ENCODE measurements around the gene ARRB2. TPM values are rescaled to one million over a fixed set of nuclear protein-coding genes. Genes with fewer than 3 reads are reported as not detected.

The ARRB2 gene
- total and polyA plus RNA-seq, 4 experiments from 2014 or later: 54.5 to 341 (median 198) TPM

DNA sequence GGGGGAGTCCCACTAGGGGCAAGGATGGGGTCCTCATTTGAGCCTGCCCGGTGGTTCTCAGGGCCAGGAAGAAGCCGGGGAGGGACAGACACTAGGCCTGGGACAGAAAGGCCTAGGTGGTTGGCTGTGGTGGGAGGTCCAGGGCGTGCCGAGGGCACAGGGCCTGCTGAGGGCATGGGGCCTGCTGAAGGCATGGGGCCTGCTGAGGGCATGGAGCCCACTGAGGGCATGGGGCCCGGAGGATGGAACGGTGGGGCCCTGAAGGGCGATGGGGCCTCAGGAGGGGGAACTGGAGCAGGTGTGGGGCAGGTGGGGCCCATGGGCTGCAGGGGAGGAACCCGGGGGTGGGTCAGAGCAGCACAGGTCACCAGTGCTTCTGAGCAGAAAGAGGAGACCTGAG is 37.7 kb upstream of the ARRB2 start:
- CTCF ChIA-PET (ENCODE audit: partially characterized antibody): no interaction called here
- POLR2A ChIA-PET (ENCODE audit: partially characterized antibody): no interaction called here
- Histone ChIP-seq H3K4me3 (ENCODE audit: low read length in 2 of 2) (no peak overlapping the region), H3K4me1 (ENCODE audit: insufficient read depth, low read length) (no peaks in the 10 kb centered on the region), H3K27ac (ENCODE audit: low read depth, low read length) (no peak overlapping the region), H3K27me3 (ENCODE audit: insufficient read depth, low read length) (no peaks in the 10 kb centered on the region), H3K9me3 (ENCODE audit: control insufficient read depth in 1 of 2, low read length in 2 of 2) (no peaks in the 10 kb centered on the region), H3K36me3 (ENCODE audit: insufficient read depth, low read length) (peaks cover 58% of the 10 kb centered on the region)
- Mint-ChIP-seq H3K4me3 (no peak overlapping the region), H3K36me3 (peaks cover 53 to 61% of the 10 kb centered on the region in 2 donors), H3K9me3 (no peaks in the 10 kb centered on the region), H3K4me1 (peaks cover 0 to 1% (median 0%) of the 10 kb centered on the region in 4 donors), H3K27me3 (no peaks in the 10 kb centered on the region), H3K27ac (no peak overlapping the region)
- intact Hi-C loops (cut with micrococcal nuclease): no loop called here
- no peak for DNase-seq

DNA sequence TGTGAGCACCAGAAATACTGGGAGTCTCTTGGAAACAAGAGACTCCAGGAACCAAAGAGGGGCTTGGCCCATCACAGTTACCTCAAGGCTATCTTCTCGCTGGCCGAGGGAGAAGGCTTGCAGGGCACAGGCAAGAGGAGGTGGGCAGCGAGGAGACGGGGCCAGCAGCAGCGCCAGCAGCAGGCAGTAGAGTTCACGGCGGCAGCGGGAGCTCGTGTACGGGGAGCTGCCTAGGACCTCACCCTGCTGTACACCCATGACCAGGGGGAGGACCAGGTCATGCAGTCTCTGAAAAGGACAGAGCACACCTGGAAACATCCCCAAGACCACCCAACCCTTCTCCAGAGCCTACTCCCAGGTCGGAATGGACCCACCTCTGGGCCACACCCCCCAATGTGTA is 37.3 kb upstream of the ARRB2 start:
- Mint-ChIP-seq H3K27me3 (no peaks in the 10 kb centered on the region), H3K4me3 (no peak overlapping the region), H3K4me1 (peaks cover 0 to 1% (median 0%) of the 10 kb centered on the region in 4 donors), H3K27ac (no peak overlapping the region), H3K9me3 (no peaks in the 10 kb centered on the region), H3K36me3 (peaks cover 53 to 63% of the 10 kb centered on the region in 2 donors)
- Histone ChIP-seq H3K36me3 (ENCODE audit: insufficient read depth, low read length) (peaks cover 59% of the 10 kb centered on the region), H3K27me3 (ENCODE audit: insufficient read depth, low read length) (no peaks in the 10 kb centered on the region), H3K27ac (ENCODE audit: low read depth, low read length) (no peak overlapping the region), H3K9me3 (ENCODE audit: control insufficient read depth in 1 of 2, low read length in 2 of 2) (no peaks in the 10 kb centered on the region), H3K4me1 (ENCODE audit: insufficient read depth, low read length) (no peaks in the 10 kb centered on the region), H3K4me3 (ENCODE audit: low read length in 2 of 2) (no peak overlapping the region)
- DNase-seq: no peak
- ChIA-PET CTCF (ENCODE audit: partially characterized antibody) (no interaction called here), POLR2A (ENCODE audit: partially characterized antibody) (no interaction called here)
- intact Hi-C loops (cut with micrococcal nuclease): no loop called here

DNA sequence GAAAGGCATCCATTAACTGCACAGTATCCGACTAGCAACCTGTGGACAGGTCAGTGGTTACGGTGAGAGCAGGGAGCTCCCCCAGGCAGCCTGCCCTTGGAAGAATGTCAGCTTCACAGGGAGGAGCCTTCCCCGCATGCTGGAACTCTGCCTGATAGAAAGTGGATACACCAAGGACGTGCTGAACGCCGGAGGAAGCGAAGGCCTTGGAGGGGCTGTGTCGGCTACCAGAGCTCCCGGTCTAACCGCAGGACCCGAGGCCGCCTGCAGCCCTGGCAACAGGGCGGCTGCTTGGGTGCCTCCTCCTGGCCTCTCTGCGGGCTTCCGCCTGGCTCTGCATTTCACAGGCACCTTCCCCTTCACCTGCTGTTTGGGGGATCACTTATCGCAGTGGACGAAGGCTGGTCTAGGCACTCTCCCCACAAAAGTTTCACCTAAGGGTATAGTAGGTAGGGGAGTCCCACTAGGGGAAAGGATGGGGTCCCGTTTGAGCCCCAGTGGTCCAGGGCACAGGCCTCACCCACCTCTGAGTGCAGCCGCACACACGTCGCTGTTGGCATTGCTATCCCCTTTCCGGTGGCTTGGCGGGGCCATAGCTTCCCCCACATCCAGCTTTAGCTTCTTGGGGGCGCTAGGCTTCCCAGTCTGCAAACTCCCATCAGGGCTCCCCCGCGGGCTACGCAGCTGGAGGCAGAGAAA is 36.3 kb upstream of the ARRB2 start:
- intact Hi-C loops (cut with micrococcal nuclease): no loop called here
- H3K4me3 Mint-ChIP-seq: no peak overlapping the region

DNA sequence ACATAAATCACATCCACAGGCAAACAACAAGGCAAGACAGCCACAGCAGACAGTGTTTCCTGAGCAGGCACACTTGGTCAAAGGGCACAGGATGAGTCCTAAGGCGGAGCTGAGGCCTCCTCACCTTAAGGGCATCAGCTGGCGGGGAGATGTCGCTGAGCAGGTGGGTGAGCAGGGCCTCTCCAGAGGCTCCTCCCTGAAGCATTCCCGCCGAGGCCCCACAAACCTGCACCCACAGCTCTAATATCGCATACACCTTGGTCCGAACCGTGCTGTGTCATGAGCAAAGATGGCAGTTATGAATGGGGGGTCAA is 35.8 kb upstream of the ARRB2 start:
- Mint-ChIP-seq H3K27me3 (no peaks in the 10 kb centered on the region), H3K36me3 (peaks cover 59 to 78% of the 10 kb centered on the region in 2 donors), H3K27ac (peak overlapping the region in 1 of 7 donors; percentile 61), H3K4me3 (no peak overlapping the region), H3K4me1 (peaks cover 0 to 2% (median 0%) of the 10 kb centered on the region in 4 donors), H3K9me3 (no peaks in the 10 kb centered on the region)
- no peak for DNase-seq
- intact Hi-C loops (cut with micrococcal nuclease): no loop called here
- peaks cover 63% of the 10 kb centered on the region for H3K36me3 ChIP-seq (ENCODE audit: insufficient read depth, low read length)
- no peaks in the 10 kb centered on the region for H3K4me1 ChIP-seq (ENCODE audit: insufficient read depth, low read length)
- POLR2A ChIA-PET (ENCODE audit: partially characterized antibody): no interaction called here
- H3K4me3 ChIP-seq (ENCODE audit: low read length in 2 of 2): no peak overlapping the region
- H3K9me3 ChIP-seq (ENCODE audit: control insufficient read depth in 1 of 2, low read length in 2 of 2): no peaks in the 10 kb centered on the region
- H3K27ac ChIP-seq (ENCODE audit: low read depth, low read length): no peak overlapping the region
- H3K27me3 ChIP-seq (ENCODE audit: insufficient read depth, low read length): no peaks in the 10 kb centered on the region
- CTCF ChIA-PET (ENCODE audit: partially characterized antibody): no interaction called here

More for the DNA sequence above, 36.3 kb upstream of the ARRB2 start:
- Mint-ChIP-seq H3K4me1 (peaks cover 0 to 1% (median 0%) of the 10 kb centered on the region in 4 donors), H3K27me3 (no peaks in the 10 kb centered on the region), H3K36me3 (peaks cover 54 to 73% of the 10 kb centered on the region in 2 donors), H3K9me3 (no peaks in the 10 kb centered on the region), H3K27ac (peak overlapping the region in 1 of 7 donors; percentile 61)
- Histone ChIP-seq H3K36me3 (ENCODE audit: insufficient read depth, low read length) (peaks cover 62% of the 10 kb centered on the region), H3K4me3 (ENCODE audit: low read length in 2 of 2) (no peak overlapping the region), H3K27me3 (ENCODE audit: insufficient read depth, low read length) (no peaks in the 10 kb centered on the region), H3K4me1 (ENCODE audit: insufficient read depth, low read length) (no peaks in the 10 kb centered on the region), H3K9me3 (ENCODE audit: control insufficient read depth in 1 of 2, low read length in 2 of 2) (no peaks in the 10 kb centered on the region), H3K27ac (ENCODE audit: low read depth, low read length) (no peak overlapping the region)
- CTCF ChIA-PET (ENCODE audit: partially characterized antibody): no interaction called here
- no peak for DNase-seq
- POLR2A ChIA-PET (ENCODE audit: partially characterized antibody): no interaction called here

DNA sequence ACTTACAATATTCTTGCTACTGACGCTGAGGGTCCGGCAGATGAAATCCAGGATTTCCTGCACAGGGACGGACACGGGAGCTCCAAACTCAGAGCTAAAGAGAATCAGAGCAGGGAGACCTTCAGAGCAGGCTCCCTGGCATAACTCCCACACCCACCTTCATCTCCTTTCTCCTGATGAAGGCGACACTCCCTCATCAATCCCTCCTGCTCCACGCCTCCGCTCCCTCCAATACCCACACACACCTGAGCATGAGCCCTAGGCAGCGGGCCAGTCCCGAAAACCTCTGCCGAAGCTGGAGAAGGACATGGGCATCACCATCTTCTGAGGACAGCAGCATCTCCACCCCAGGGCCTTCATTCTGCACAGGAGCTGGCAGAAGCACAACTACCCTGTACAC is 34.6 kb upstream of the ARRB2 start:
- Mint-ChIP-seq H3K27me3 (no peaks in the 10 kb centered on the region), H3K9me3 (no peaks in the 10 kb centered on the region), H3K4me3 (no peak overlapping the region), H3K36me3 (peaks cover 66 to 81% of the 10 kb centered on the region in 2 donors), H3K27ac (no peak overlapping the region), H3K4me1 (peaks cover 0 to 3% (median 0%) of the 10 kb centered on the region in 4 donors)
- Histone ChIP-seq H3K27me3 (ENCODE audit: insufficient read depth, low read length) (no peaks in the 10 kb centered on the region), H3K4me3 (ENCODE audit: low read length in 2 of 2) (no peak overlapping the region), H3K27ac (ENCODE audit: low read depth, low read length) (no peak overlapping the region), H3K9me3 (ENCODE audit: control insufficient read depth in 1 of 2, low read length in 2 of 2) (no peaks in the 10 kb centered on the region), H3K36me3 (ENCODE audit: insufficient read depth, low read length) (peaks cover 70% of the 10 kb centered on the region), H3K4me1 (ENCODE audit: insufficient read depth, low read length) (no peaks in the 10 kb centered on the region)
- intact Hi-C loops (cut with micrococcal nuclease): no loop called here
- no peak for DNase-seq
- ChIA-PET POLR2A (ENCODE audit: partially characterized antibody) (interaction anchor here (0.6 kb wide), 1 partner anchor 108 kb away, joined by 4 read pairs; no protein-coding TSS in a partner anchor), CTCF (ENCODE audit: partially characterized antibody) (no interaction called here)

DNA sequence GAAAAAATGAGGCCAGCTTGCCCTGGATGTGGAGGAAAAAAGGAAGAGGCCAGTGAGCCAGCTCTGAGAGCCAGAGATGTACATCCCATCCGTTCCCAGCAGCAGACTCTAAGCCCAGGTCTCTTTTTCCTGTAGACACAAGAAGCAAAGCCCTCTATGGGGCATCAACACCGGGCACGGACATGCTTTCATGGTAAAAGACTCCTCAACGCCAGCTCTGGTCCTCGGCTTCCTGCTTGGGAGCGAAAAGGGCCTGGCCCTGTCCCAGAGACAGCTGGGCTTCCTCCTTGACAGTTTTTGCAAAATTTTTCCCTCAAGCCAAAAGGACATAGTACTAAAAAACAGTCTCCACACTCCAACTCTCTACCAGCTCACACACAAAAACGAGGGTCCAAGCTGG is 33.6 kb upstream of the ARRB2 start:
- DNase-seq: no peak
- H3K9me3 Mint-ChIP-seq: no peaks in the 10 kb centered on the region
- POLR2A ChIA-PET (ENCODE audit: partially characterized antibody): no interaction called here
- intact Hi-C loops (cut with micrococcal nuclease): no loop called here
- H3K36me3 Mint-ChIP-seq: peaks cover 60 to 81% of the 10 kb centered on the region in 2 donors
- H3K4me3 Mint-ChIP-seq: no peak overlapping the region
- Histone ChIP-seq H3K27me3 (ENCODE audit: insufficient read depth, low read length) (no peaks in the 10 kb centered on the region), H3K36me3 (ENCODE audit: insufficient read depth, low read length) (peaks cover 63% of the 10 kb centered on the region), H3K9me3 (ENCODE audit: control insufficient read depth in 1 of 2, low read length in 2 of 2) (no peaks in the 10 kb centered on the region), H3K4me1 (ENCODE audit: insufficient read depth, low read length) (no peaks in the 10 kb centered on the region), H3K4me3 (ENCODE audit: low read length in 2 of 2) (no peak overlapping the region), H3K27ac (ENCODE audit: low read depth, low read length) (no peak overlapping the region)
- H3K4me1 Mint-ChIP-seq: peaks cover 0 to 3% (median 0%) of the 10 kb centered on the region in 4 donors
- CTCF ChIA-PET (ENCODE audit: partially characterized antibody): no interaction called here
- no peaks in the 10 kb centered on the region for H3K27me3 Mint-ChIP-seq
- peak overlapping the region in 1 of 7 donors; percentile 12 for H3K27ac Mint-ChIP-seq

DNA sequence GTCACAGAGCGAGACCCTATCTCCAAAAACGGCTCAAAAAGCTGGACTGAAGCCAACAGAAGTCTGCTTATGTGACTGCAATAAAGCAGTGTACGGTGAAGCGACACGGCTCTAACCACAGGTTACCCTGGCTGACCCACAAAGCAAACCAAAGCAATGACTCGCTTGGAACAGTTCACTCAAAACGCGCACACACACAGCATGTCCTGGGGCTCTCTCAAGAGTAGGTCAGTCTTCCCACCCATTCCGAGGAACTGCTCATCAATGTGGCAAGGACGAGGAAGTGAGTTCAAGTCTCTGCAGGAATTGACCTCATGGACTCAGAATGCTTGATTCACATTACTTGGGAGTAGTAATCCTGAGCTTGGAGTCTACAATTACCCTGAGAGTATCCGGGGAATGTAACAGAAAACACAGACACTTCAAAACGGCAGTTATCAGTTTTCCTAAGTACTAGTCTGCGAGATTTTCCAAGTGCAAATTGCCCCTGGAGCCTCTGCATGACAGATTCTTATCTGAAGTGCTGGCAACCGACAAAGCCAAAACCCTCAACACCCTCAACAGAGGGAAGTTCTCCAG is 31.9 kb upstream of the ARRB2 start:
- H3K4me3 ChIP-seq (ENCODE audit: low read length in 2 of 2): no peak overlapping the region
- intact Hi-C loops (cut with micrococcal nuclease): no loop called here
- no peak for DNase-seq
- no peak overlapping the region for H3K27ac ChIP-seq (ENCODE audit: low read depth, low read length)
- no peaks in the 10 kb centered on the region for H3K27me3 ChIP-seq (ENCODE audit: insufficient read depth, low read length)
- H3K36me3 Mint-ChIP-seq: peaks cover 57 to 80% of the 10 kb centered on the region in 2 donors
- peaks cover 0 to 2% (median under 1%) of the 10 kb centered on the region in 4 donors for H3K4me1 Mint-ChIP-seq
- POLR2A ChIA-PET (ENCODE audit: partially characterized antibody): no interaction called here
- H3K4me1 ChIP-seq (ENCODE audit: insufficient read depth, low read length): no peaks in the 10 kb centered on the region
- no peaks in the 10 kb centered on the region for H3K27me3 Mint-ChIP-seq
- no peak overlapping the region for H3K4me3 Mint-ChIP-seq
- H3K27ac Mint-ChIP-seq: peak overlapping the region in 1 of 7 donors; percentile 42
- CTCF ChIA-PET (ENCODE audit: partially characterized antibody): no interaction called here
- H3K36me3 ChIP-seq (ENCODE audit: insufficient read depth, low read length): peaks cover 62% of the 10 kb centered on the region
- no peaks in the 10 kb centered on the region for H3K9me3 ChIP-seq (ENCODE audit: control insufficient read depth in 1 of 2, low read length in 2 of 2)
- no peaks in the 10 kb centered on the region for H3K9me3 Mint-ChIP-seq
